NCI-H2196 treated with DMSO at 0.1 percent for 48 hours (cell line): ENCODE measurements around the gene TRPM7.
"Not testable (repeated sequence)": the region's sequence is repeated elsewhere in the genome, so short reads cannot be mapped to it uniquely, and the experiment has no call there.

Experiments
- DNase-seq: peaks from one replicate; lab custom pipeline; 2025; ENCODE audit not compliant: unreplicated experiment; lab: John Stamatoyannopoulos, UW

TRPM7 gene, protein sequence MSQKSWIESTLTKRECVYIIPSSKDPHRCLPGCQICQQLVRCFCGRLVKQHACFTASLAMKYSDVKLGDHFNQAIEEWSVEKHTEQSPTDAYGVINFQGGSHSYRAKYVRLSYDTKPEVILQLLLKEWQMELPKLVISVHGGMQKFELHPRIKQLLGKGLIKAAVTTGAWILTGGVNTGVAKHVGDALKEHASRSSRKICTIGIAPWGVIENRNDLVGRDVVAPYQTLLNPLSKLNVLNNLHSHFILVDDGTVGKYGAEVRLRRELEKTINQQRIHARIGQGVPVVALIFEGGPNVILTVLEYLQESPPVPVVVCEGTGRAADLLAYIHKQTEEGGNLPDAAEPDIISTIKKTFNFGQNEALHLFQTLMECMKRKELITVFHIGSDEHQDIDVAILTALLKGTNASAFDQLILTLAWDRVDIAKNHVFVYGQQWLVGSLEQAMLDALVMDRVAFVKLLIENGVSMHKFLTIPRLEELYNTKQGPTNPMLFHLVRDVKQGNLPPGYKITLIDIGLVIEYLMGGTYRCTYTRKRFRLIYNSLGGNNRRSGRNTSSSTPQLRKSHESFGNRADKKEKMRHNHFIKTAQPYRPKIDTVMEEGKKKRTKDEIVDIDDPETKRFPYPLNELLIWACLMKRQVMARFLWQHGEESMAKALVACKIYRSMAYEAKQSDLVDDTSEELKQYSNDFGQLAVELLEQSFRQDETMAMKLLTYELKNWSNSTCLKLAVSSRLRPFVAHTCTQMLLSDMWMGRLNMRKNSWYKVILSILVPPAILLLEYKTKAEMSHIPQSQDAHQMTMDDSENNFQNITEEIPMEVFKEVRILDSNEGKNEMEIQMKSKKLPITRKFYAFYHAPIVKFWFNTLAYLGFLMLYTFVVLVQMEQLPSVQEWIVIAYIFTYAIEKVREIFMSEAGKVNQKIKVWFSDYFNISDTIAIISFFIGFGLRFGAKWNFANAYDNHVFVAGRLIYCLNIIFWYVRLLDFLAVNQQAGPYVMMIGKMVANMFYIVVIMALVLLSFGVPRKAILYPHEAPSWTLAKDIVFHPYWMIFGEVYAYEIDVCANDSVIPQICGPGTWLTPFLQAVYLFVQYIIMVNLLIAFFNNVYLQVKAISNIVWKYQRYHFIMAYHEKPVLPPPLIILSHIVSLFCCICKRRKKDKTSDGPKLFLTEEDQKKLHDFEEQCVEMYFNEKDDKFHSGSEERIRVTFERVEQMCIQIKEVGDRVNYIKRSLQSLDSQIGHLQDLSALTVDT (N-terminal part only)

GRCh38 chr15:50686469-50687301, at the start of gene TRPM7:
TRPM7 (minus strand) TSS chr15:50686797; CDS start chr15:50686533, 264 bp downstream.
- DNase-seq, result peak; percentile 28

DNA sequence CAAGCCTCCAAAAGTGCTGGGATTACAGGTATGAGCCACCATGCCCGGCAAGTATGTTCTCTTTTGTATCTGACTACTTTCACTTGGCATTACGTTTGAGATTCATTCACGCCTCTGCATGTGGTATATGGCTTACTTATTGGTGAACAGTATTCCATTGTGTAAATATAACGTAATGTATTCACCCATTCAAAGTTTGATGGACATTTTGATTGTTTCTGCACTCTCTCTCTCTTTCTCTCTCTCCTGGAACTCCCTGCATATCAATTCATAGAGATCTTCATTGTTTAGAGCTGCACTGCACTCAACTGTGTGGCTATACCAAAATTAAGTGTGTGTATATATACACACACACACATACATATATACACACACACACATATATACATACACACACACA, 48.6 kb upstream of the TRPM7 start:
- DNase-seq, result no peak

GRCh38 chr15:50726315-50726714, 39.7 kb upstream of the TRPM7 start:
- no peak for DNase-seq

DNA sequence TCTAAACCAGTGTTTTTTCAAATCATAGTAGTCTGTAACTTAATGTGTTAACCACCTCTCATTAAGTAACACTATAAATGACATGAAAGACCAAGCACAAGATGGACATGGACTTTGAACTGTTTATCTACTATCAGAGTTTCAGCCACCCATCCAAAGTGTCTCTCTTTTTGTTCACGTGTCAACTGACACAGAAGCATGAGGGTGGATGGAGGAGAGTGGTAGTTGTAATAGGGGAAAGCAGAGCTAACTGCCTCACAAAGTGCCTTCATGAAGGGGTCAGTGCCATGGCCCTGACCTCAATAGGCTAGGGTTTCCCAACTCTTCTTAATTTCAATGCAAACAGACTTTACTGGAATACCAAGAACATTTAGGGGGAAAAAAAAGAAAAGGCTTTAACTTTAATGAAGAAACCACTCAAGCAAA, 32.1 kb upstream of the TRPM7 start:
- no peak for DNase-seq

DNA sequence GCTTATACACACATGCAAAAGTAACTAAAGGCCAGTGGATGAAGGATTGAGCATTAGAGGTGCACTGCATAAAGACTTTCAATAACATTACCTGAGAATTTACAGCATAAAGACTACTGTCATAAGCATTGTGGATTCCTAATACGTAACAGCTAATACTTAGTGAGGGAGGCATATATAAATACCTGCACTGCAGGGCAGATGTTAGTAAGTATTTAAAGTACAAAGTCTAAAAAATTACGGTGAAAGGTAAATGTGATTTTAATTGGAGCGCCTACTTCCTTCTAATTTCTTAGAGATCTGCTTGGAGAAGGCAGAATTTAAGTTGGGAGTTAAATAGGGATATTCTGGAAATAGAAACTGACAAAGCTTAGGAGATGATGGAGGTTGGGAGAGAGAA, 25.4 kb upstream of the TRPM7 start:
- no peak for DNase-seq

GRCh38 chr15:50710585-50710984, 24.0 kb upstream of the TRPM7 start:
- DNase-seq, result no peak

- DNase-seq, result no peak
Observed at GRCh38 chr15:50707878-50708427, 21.4 kb upstream of the TRPM7 start.

- DNase-seq, result no peak
Observed at GRCh38 chr15:50702762-50703334, 16.3 kb upstream of the TRPM7 start.

DNA sequence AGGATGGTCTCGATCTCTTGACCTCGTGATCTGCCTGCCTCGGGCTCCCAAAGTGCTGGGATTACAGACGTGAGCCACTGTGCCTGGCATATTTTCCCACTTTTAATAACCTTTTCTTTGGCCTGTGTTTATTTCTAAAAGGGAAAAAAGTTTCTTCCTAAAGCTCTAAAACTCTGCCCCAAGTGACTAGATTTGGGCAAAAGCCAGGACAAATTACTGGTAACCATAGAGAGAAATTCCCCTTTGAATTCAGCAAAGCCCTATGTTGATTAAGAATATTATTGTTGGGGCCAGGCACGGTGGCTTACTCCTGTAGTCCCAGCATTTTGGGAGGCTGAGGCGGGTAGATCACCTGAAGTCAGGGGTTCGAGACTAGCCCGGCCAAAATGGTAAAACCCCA, 11.5 kb upstream of the TRPM7 start:
- DNase-seq, result no peak

DNA sequence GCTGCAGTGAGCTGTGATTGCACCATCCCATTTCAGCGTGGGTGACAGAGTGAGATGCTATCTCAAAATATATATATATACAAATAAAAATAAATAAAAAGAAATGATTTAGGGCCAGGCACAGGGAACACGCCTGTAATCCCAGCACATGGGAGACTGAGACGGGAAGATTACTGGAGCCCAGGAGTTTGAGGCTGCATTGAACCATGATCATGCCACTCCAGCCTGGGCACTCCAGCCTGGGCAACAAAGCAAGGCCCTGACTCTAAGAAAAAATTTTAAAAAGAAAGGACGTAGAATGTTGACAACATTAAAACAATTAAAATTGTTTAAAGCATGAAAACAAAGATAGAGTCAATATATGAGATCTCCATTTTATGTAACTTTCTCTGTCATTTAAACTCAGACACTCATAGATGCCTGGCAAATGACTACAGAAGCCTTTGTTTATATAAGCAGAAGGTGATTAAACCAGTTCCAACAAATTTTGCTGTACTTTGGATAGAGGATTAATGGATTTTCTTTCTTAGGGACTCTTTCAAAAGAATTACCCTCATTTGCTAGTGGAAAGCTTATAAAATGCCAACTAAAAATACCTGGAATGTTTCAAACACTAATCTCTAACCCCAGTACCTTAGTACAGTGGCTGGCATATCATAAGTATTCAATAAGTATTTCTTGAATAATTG, 10.7 kb upstream of the TRPM7 start:
- DNase-seq, result no peak

GRCh38 chr15:50694634-50695165, 8.1 kb upstream of the TRPM7 start:
- DNase-seq, result not testable (repeated sequence)

DNA sequence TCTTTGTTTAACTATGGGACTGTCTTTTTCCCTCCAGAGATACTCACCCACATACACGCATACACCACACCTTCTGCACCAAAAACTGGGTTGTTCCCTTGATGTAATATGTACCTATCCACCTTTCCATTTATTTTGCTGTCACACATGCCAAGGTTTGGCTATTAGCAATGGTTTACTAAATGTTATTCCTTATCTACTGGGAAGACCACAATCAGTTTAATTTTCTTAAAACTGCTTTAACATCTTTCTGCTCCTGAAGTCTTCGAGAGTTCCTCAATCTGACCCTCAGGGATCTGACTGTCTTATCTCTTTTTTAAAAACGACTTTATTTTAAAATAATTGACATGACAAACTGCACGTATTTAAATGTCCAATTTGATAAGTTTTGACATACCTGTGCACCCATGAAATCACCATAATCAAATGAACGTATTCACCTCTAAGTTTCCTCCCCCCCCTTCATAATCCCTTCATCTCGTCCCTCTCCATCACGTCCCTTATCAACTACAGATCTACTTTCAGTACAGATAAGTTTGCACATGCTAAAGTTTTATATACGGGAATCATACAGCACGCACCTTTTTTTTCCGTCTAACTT, 805 bp upstream of the TRPM7 start:
- no peak for DNase-seq

GRCh38 chr15:50685976-50686468, 575 bp downstream of the TRPM7 start:
- DNase-seq, result no peak

- DNase-seq, result no peak
Observed at GRCh38 chr15:50685191-50685975, 1.2 kb downstream of the TRPM7 start.

GRCh38 chr15:50681467-50681866, 5.1 kb downstream of the TRPM7 start:
- DNase-seq, result no peak

DNA sequence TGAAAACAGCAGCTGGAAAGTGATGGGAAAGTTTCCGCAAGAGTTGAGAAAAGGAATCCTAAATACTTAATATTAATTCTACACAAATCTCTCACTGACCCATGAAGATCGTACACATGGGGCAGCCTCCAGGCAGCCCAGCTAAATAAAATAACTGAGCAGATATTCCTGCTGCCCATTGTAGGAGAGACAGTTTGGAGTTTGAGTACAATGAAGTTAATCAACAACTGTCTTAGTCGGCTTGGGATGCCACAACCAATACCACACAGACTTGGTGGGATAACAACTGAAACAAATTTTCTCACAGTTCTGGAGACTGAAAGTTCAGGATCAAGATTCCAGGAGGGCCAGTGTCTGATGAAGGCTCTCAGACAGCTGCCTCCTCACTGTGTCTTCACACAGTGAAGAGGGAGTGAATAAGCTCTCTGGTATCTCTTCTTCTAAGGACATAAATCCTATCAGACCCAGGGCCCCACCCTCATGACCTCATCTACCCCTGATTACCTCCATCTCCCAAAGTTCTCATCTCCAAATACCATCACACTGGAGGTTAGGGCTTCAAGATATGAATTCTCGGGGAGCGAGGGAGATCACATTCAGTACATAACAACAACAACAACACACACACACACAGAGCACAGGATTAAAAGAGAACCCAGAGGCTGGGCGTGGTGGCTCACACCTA, 9.7 kb downstream of the TRPM7 start:
- no peak for DNase-seq
